GM23338 (cell line): ENCODE measurements around the gene PHC2. TPM values are rescaled to one million over a fixed set of nuclear protein-coding genes. Genes with fewer than 3 reads are reported as not detected.

Source experiments
- ATAC-seq: fragments of 200-7000 bp; cut with Tn5 transposase; 3 replicates; pipeline ENCODE4 v1.9.1; 2020
- DNase-seq: peaks from one replicate; pipeline ENCODE4 v3.0.0-alpha.2; 2015; ENCODE audit warnings: low spot score
- H2AFZ ChIP-seq: fragments of 200-600 bp; sonication (generic); 2 replicates; pipeline ENCODE4 v1.8.0; 2016; ENCODE audit warnings: antibody characterized with exemption, mild to moderate bottlenecking, moderate library complexity
- H3F3A ChIP-seq: fragments of 200-600 bp; sonication (generic); replicated peaks from 2 replicates; pipeline ENCODE4 v1.8.0; 2017; ENCODE audit warnings: antibody characterized with exemption, mixed run types, low read depth
- H3K27ac ChIP-seq: fragments of 200-600 bp; sonication (generic); 2 replicates; pipeline ENCODE4 v1.6.1; 2016; ENCODE audit warnings: low read depth
- H3K27me3 ChIP-seq: fragments of 200-600 bp; sonication (generic); 2 replicates; pipeline ENCODE4 v1.8.0; 2016; ENCODE audit warnings: mild to moderate bottlenecking, mixed run types, moderate library complexity; ENCODE audit not compliant: insufficient read depth
- H3K36me3 ChIP-seq: fragments of 200-600 bp; sonication (generic); 2 replicates; pipeline ENCODE4 v1.8.0; 2016; ENCODE audit warnings: mild to moderate bottlenecking; ENCODE audit not compliant: insufficient read depth
- H3K4me1 ChIP-seq: fragments of 200-600 bp; sonication (generic); 2 replicates; pipeline ENCODE4 v1.8.0; 2016; ENCODE audit warnings: mild to moderate bottlenecking, moderate library complexity; ENCODE audit not compliant: insufficient read depth
- H3K4me2 ChIP-seq: fragments of 200-600 bp; sonication (generic); 2 replicates; pipeline ENCODE4 v1.7.1; 2017; ENCODE audit warnings: mixed run types
- H3K4me3 ChIP-seq: fragments of 200-600 bp; sonication (generic); 2 replicates; pipeline ENCODE4 v1.6.1; 2016; ENCODE audit warnings: mixed run types
- H3K79me2 ChIP-seq: fragments of 200-600 bp; sonication (generic); replicated peaks from 2 replicates; pipeline ENCODE4 v1.8.0; 2017; ENCODE audit warnings: mild to moderate bottlenecking; ENCODE audit not compliant: insufficient read depth
- H3K9me2 ChIP-seq: fragments of 200-600 bp; sonication (generic); 2 replicates; pipeline ENCODE4 v1.8.0; 2017; ENCODE audit not compliant: insufficient read depth
- H4K20me1 ChIP-seq: fragments of 200-600 bp; sonication (generic); replicated peaks from 2 replicates; pipeline ENCODE4 v1.8.0; 2017; ENCODE audit warnings: mild to moderate bottlenecking; ENCODE audit not compliant: insufficient read depth
- H3K27ac Mint-ChIP-seq: 2 replicates; pipeline ENCODE4 v1.8.0; 2020; ENCODE audit warnings: inconsistent platforms, mild to moderate bottlenecking, moderate library complexity, mixed read lengths
- H3K27me3 Mint-ChIP-seq: 3 replicates; pipeline ENCODE4 v1.8.0; 2022; ENCODE audit warnings: low read depth, mild to moderate bottlenecking, moderate library complexity, mixed read lengths, inconsistent platforms; ENCODE audit not compliant: insufficient read depth, poor library complexity
- H3K36me3 Mint-ChIP-seq: 3 replicates; pipeline ENCODE4 v1.8.0; 2021; ENCODE audit warnings: low read depth, mild to moderate bottlenecking, inconsistent platforms, moderate library complexity, mixed read lengths
- H3K4me1 Mint-ChIP-seq: 3 replicates; pipeline ENCODE4 v1.8.0; 2020; ENCODE audit warnings: mild to moderate bottlenecking, inconsistent platforms, mixed read lengths
- H3K4me3 Mint-ChIP-seq: 3 replicates; pipeline ENCODE4 v1.8.0; 2021; ENCODE audit warnings: moderate library complexity, mild to moderate bottlenecking, inconsistent platforms, mixed read lengths
- H3K9me3 Mint-ChIP-seq: 3 replicates; pipeline ENCODE4 v1.8.0; 2020; ENCODE audit warnings: moderate library complexity, mild to moderate bottlenecking, inconsistent platforms, mixed read lengths
- CREB1 ChIP-seq: fragments of 250-450 bp; sonication (Bioruptor Pico); IDR thresholded peaks from 2 replicates; pipeline ENCODE4 v1.5.0; 2020; ENCODE audit warnings: low read depth, mild to moderate bottlenecking, moderate library complexity
- CTCF ChIP-seq, 2 experiments: fragments of 200-600 bp in 1 of 2; sonication (generic) in 1 of 2; conservative IDR thresholded peaks; 2 replicates each; pipeline versions ENCODE4 v1.5.1 to v1.6.1; 2016 to 2017; ENCODE audit warnings: antibody characterized with exemption in 2 of 2, low read depth in 2 of 2, mild to moderate bottlenecking in 2 of 2, moderate library complexity in 1 of 2
- EZH2 ChIP-seq: fragments of 200-600 bp; sonication (generic); IDR thresholded peaks from one replicate; pipeline ENCODE4 v1.8.0; 2017; ENCODE audit warnings: antibody characterized with exemption, mild to moderate bottlenecking, low read depth; ENCODE audit not compliant: unreplicated experiment
- EZH2phosphoT487 ChIP-seq: fragments of 200-600 bp; sonication (generic); IDR thresholded peaks from one replicate; pipeline ENCODE4 v1.8.1; 2018; ENCODE audit warnings: antibody characterized with exemption; ENCODE audit not compliant: unreplicated experiment
- JUNB ChIP-seq: IDR thresholded peaks from one replicate; pipeline ENCODE4 v1.6.1; 2016; ENCODE audit warnings: antibody characterized with exemption; ENCODE audit not compliant: unreplicated experiment
- NANOG ChIP-seq: IDR thresholded peaks from 2 replicates; pipeline ENCODE4 v1.6.1; 2016; ENCODE audit warnings: antibody characterized with exemption, borderline replicate concordance
- POLR2AphosphoS5 ChIP-seq: IDR thresholded peaks from 2 replicates; pipeline ENCODE4 v1.6.1; 2016; ENCODE audit warnings: antibody characterized with exemption, low read depth
- REST ChIP-seq: IDR thresholded peaks from one replicate; pipeline ENCODE4 v1.6.1; 2018; ENCODE audit warnings: antibody characterized with exemption; ENCODE audit not compliant: unreplicated experiment
- STAT1 ChIP-seq: IDR thresholded peaks from one replicate; pipeline ENCODE4 v1.6.1; 2016; ENCODE audit warnings: antibody characterized with exemption; ENCODE audit not compliant: unreplicated experiment
- ZNF114 ChIP-seq: fragments of 250-450 bp; sonication (Bioruptor Pico); IDR thresholded peaks from 2 replicates; pipeline ENCODE4 v1.5.0; 2020; ENCODE audit warnings: mild to moderate bottlenecking, moderate library complexity
- ZNF331 ChIP-seq: fragments of 250-450 bp; sonication (Bioruptor Pico); IDR thresholded peaks from 2 replicates; pipeline ENCODE4 v1.5.0; 2020; ENCODE audit warnings: low read depth, mild to moderate bottlenecking, moderate library complexity
- polyA plus RNA-seq: library from polyadenylated mRNA; unstranded; fragments of >200 nt; fragmentation: Nextera tagmentation; extraction: Ambion mirVana; gene quantifications from 2 replicates; pipeline ENCODE4 v1.2.1, GENCODE V29; 2016
- total RNA-seq: library from RNA; depleted of rRNA; stranded (reverse); fragments of >200 nt; shearing (Covaris generic); gene quantifications from 2 replicates; pipeline ENCODE4 v1.2.3, GENCODE V29; 2014

PHC2 gene
- total and polyA plus RNA-seq, 2 experiments from 2014 or later, result 1.7 to 7.3 TPM

GRCh38 chr1:33354707-33355316 is 76.1 kb downstream of the PHC2 start:
- H3K36me3 ChIP-seq, result no peaks in the 10 kb centered on the region
- H3K4me1 ChIP-seq, result peaks cover 6% of the 10 kb centered on the region
- no peak overlapping the region for H3K4me3 ChIP-seq
- TF ChIP-seq CTCF (conservative IDR thresholded peaks at IDR 0.05; ENCODE audit: low read depth in 2 of 2) (no peak), REST (no peak), NANOG (no peak), ZNF331 (CRISPR knock-in tag) (no peak), ZNF114 (CRISPR knock-in tag) (no peak)
- Mint-ChIP-seq H3K27me3 (peaks cover 64% of the 10 kb centered on the region), H3K9me3 (peaks cover 6% of the 10 kb centered on the region; the same call in 1 of the 3 replicates), H3K36me3 (no peaks in the 10 kb centered on the region; the same call in 2 of the 3 replicates), H3K27ac (no peak overlapping the region), H3K4me3 (no peak overlapping the region), H3K4me1 (peaks cover 10% of the 10 kb centered on the region)
- H4K20me1 ChIP-seq, result peaks cover 15% of the 10 kb centered on the region
- no peaks in the 10 kb centered on the region for H3K79me2 ChIP-seq
- no peak overlapping the region for H3K27ac ChIP-seq
- no peaks in the 10 kb centered on the region for H3F3A ChIP-seq
- H3K27me3 ChIP-seq, result peaks cover 87% of the 10 kb centered on the region
- no peak overlapping the region for H2AFZ ChIP-seq
- DNase-seq (no peak), ATAC-seq (no peak; the same call in 2 of the 3 replicates)
- H3K4me2 ChIP-seq, result no peak overlapping the region
- no peaks in the 10 kb centered on the region for H3K9me2 ChIP-seq

- H3K4me3 Mint-ChIP-seq, result no peak overlapping the region
- no peak overlapping the region for H3K27ac Mint-ChIP-seq
- DNase-seq, result no peak
- no peak for TF ChIP-seq CTCF (conservative IDR thresholded peaks at IDR 0.05; ENCODE audit: low read depth in 2 of 2)
- no peak for TF ChIP-seq CREB1 (CRISPR knock-in tag)
- TF ChIP-seq EZH2, result no peak
- no peak for TF ChIP-seq REST
- no peak for TF ChIP-seq ZNF331 (CRISPR knock-in tag)
- TF ChIP-seq NANOG, result no peak
- TF ChIP-seq STAT1, result no peak
- TF ChIP-seq ZNF114 (CRISPR knock-in tag), result no peak
- no peak for TF ChIP-seq EZH2phosphoT487
- no peak for TF ChIP-seq POLR2AphosphoS5
- TF ChIP-seq JUNB, result no peak
These were observed 77.4 kb downstream of the PHC2 start for GRCh38 chr1:33353531-33353930.

More at GRCh38 chr1:33353531-33353930, 77.4 kb downstream of the PHC2 start:
- peaks cover 5% of the 10 kb centered on the region for H3F3A ChIP-seq
- H3K79me2 ChIP-seq, result no peaks in the 10 kb centered on the region
- Mint-ChIP-seq H3K9me3 (peaks cover 6% of the 10 kb centered on the region; the same call in 1 of the 3 replicates), H3K36me3 (no peaks in the 10 kb centered on the region; the same call in 2 of the 3 replicates), H3K27me3 (peaks cover 66% of the 10 kb centered on the region), H3K4me1 (peaks cover 16% of the 10 kb centered on the region)
- H3K9me2 ChIP-seq, result no peaks in the 10 kb centered on the region
- no peaks in the 10 kb centered on the region for H3K36me3 ChIP-seq
- no peak overlapping the region for H3K4me3 ChIP-seq
- H4K20me1 ChIP-seq, result peaks cover 12% of the 10 kb centered on the region
- H3K4me2 ChIP-seq, result no peak overlapping the region
- no peak overlapping the region for H3K27ac ChIP-seq
- peaks cover 12% of the 10 kb centered on the region for H3K4me1 ChIP-seq
- H3K27me3 ChIP-seq, result peaks cover 83% of the 10 kb centered on the region
- H2AFZ ChIP-seq, result no peak overlapping the region
- ATAC-seq, result no peak
